Mammary epithelial cell (primary cell): Measurements from ENCODE around the gene RIMS1.

Source experiments
- CTCF ChIP-seq, 2 donors: IDR thresholded peaks in 1 of 2; conservative IDR thresholded peaks in 1 of 2; 2 replicates each; pipeline ENCODE4 v1.5.1; 2011 to 2012; ENCODE audit warnings: inconsistent platforms in 2 of 2, low read length in 2 of 2, mild to moderate bottlenecking in 2 of 2, control low read depth in 1 of 2, low read depth in 1 of 2; ENCODE audit not compliant: insufficient read depth in 1 of 2; ENCODE audit errors: extremely low read depth in 1 of 2
- EZH2 ChIP-seq: IDR thresholded peaks from 2 replicates; pipeline ENCODE4 v1.6.1; 2012; ENCODE audit warnings: low read length, inconsistent platforms, borderline replicate concordance

GRCh38 chr6:72321788-72322187 lies 435.4 kb downstream of the RIMS1 start:
- TF ChIP-seq CTCF (conservative IDR thresholded peaks at IDR 0.05 in 1 of 2, IDR thresholded peaks at IDR 0.05 in 1 of 2; ENCODE audit: extremely low read depth in 1 of 2, insufficient read depth in 1 of 2, low read depth in 1 of 2, low read length in 2 of 2) (no peak), EZH2 (no peak)
